ENCODE results near the gene HOXB5.

- no peak for TF ChIP-seq CTCF (IDR thresholded peaks at IDR 0.05; ENCODE audit: low read depth, low read length, poor library complexity, severe bottlenecking)
- TF ChIP-seq EZH2phosphoT487 (IDR thresholded peaks at IDR 0.05; ENCODE audit: borderline replicate concordance, low read length) = no peak; the same call in 1 of the 2 replicates
These were observed 49.1 kb downstream of the HOXB5 start for GRCh38 chr17:48544349-48545021.
